Panc1 (cell line): ENCODE measurements around the gene SETD3. TPM values are rescaled to one million over a fixed set of nuclear protein-coding genes. Genes with fewer than 3 reads are reported as not detected.

Source experiments
- ATAC-seq: fragments of 200-7000 bp; cut with Tn5 transposase; 2 replicates; pipeline ENCODE4 v1.9.1; 2020; ENCODE audit warnings: mild to moderate bottlenecking, moderate library complexity
- BruUV-seq: library from RNA; stranded (reverse); fragments of 400-500 nt; replicated peaks from 2 replicates; lab custom pipeline; 2021; lab: Mats Ljungman, UMichigan
- CTCF ChIA-PET: fragments of 300-600 bp; sonication (Branson Sonifier 250); formaldehyde crosslinking; loops from one replicate; lab custom pipeline; 2022; ENCODE audit warnings: antibody characterized with exemption; lab: Charles Lee
- POLR2A ChIA-PET: fragments of 300-600 bp; sonication (Branson Sonifier 250); formaldehyde crosslinking; loops from one replicate; lab custom pipeline; 2022; ENCODE audit warnings: antibody characterized with exemption; lab: Charles Lee
- DNase-seq: peaks from one replicate; pipeline ENCODE4 v3.0.0-alpha.2; 2010; ENCODE audit warnings: low read depth, low spot score
- H3K27ac ChIP-seq: 2 replicates; pipeline ENCODE4 v1.5.1; 2011; ENCODE audit warnings: mild to moderate bottlenecking, low read length, inconsistent platforms
- H3K27me3 ChIP-seq: fragments of 200-500 bp; sonication (Bioruptor generic); 2 replicates; pipeline ENCODE4 v1.6.0; 2014; ENCODE audit warnings: low read length, inconsistent platforms; ENCODE audit not compliant: control insufficient read depth, insufficient read depth
- H3K36me3 ChIP-seq: fragments of 200-500 bp; sonication (Bioruptor generic); 2 replicates; pipeline ENCODE4 v1.5.1; 2014; ENCODE audit warnings: inconsistent platforms, mild to moderate bottlenecking, low read length, moderate library complexity; ENCODE audit not compliant: control insufficient read depth, insufficient read depth
- H3K4me1 ChIP-seq: 2 replicates; pipeline ENCODE4 v1.5.1; 2011; ENCODE audit warnings: inconsistent platforms, mild to moderate bottlenecking, low read length, moderate library complexity; ENCODE audit not compliant: control insufficient read depth, insufficient read depth
- H3K4me3 ChIP-seq, 2 experiments: 2 replicates each; pipeline ENCODE4 v1.5.1; 2011 to 2012; ENCODE audit warnings: low read depth in 2 of 2, low read length in 2 of 2, mild to moderate bottlenecking in 2 of 2, inconsistent platforms in 1 of 2, moderate library complexity in 1 of 2
- H3K9me3 ChIP-seq: fragments of 200-500 bp; sonication (Bioruptor generic); 2 replicates; pipeline ENCODE4 v1.5.1; 2014; ENCODE audit warnings: low read depth, mild to moderate bottlenecking, inconsistent platforms, low read length, moderate library complexity; ENCODE audit not compliant: control insufficient read depth, insufficient read depth
- POLR2AphosphoS5 ChIP-seq: IDR thresholded peaks from 2 replicates; pipeline ENCODE4 v1.6.1; 2012; ENCODE audit warnings: mild to moderate bottlenecking, low read depth, low read length, moderate library complexity
- SIN3A ChIP-seq: IDR thresholded peaks from 2 replicates; pipeline ENCODE4 v1.6.1; 2012; ENCODE audit warnings: low read depth, mild to moderate bottlenecking, low read length, moderate library complexity, borderline replicate concordance; ENCODE audit not compliant: insufficient read depth
- TCF7L2 ChIP-seq: IDR thresholded peaks from 2 replicates; pipeline ENCODE4 v1.6.1; 2011; ENCODE audit warnings: mild to moderate bottlenecking, low read depth, low read length, inconsistent platforms
- in situ Hi-C: cut with HindIII; loops from 2 replicates; pipeline ENCODE4 v1.10.0; 2016; ENCODE audit warnings: low sequenced_read_pairs, low pct_unique_long_range_greater_than_20kb
- intact Hi-C: fragments of 100-400 bp; cut with micrococcal nuclease; formaldehyde crosslinking; loops from one replicate; pipeline ENCODE4 v1.10.0; 2022; ENCODE audit not compliant: unreplicated experiment
- total RNA-seq: library from RNA; stranded (reverse); gene quantifications from one replicate; pipeline ENCODE4 v1.2.1, GENCODE V29; 2021; ENCODE audit not compliant: unreplicated experiment
- TF ChIP-seq, protein P1 (sequence below), 2 experiments: IDR thresholded peaks; 2 replicates each; pipeline ENCODE4 v1.6.1; 2011 to 2012; ENCODE audit warnings: low read depth in 2 of 2, control low read depth in 1 of 2, low read length in 1 of 2, mild to moderate bottlenecking in 1 of 2, moderate library complexity in 1 of 2; ENCODE audit not compliant: insufficient read depth in 1 of 2
- TF ChIP-seq, protein P2 (sequence below): fragments of 450-650 bp; IDR thresholded peaks from 2 replicates; pipeline ENCODE4 v1.5.1; 2017; ENCODE audit warnings: mild to moderate bottlenecking

Gene SETD3
- total RNA-seq, 1 experiment from 2014 or later, result 51.1 TPM

DNA sequence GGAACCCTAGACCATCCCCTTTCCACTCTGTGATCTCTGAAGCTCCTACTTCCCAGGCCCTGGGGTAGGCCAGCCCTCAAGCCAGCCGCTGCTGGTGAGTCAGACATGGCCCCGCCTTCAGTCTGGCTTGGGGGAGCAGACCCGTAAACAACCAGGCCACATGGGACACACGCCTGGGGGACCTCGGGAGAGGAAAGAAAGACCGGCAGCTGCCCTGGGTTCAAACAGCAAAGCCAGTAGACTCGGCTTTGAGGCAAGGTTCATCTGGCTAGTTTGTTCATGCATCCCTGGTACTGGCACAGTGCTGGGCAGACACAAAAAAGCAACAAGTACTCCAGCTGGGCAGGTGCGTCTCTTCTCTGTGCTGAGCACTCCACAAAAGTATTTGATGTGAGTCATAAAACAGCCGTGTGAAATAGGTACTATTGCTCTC lies 101.9 kb downstream of the SETD3 start:
- ATAC-seq (no peak), DNase-seq (no peak)
- no peaks in the 10 kb centered on the region for H3K36me3 ChIP-seq
- BruUV-seq, result no TSS peak
- intact Hi-C loops (no loop called here), in situ Hi-C loops (no loop called here)
- no peak overlapping the region for H3K4me3 ChIP-seq
- TF ChIP-seq SIN3A (no peak), TCF7L2 (no peak)
- POLR2A ChIA-PET, result no interaction called here
- no peaks in the 10 kb centered on the region for H3K27me3 ChIP-seq
- CTCF ChIA-PET, result no interaction called here
- no peak overlapping the region for H3K27ac ChIP-seq
- H3K9me3 ChIP-seq, result no peaks in the 10 kb centered on the region
- no peaks in the 10 kb centered on the region for H3K4me1 ChIP-seq

DNA sequence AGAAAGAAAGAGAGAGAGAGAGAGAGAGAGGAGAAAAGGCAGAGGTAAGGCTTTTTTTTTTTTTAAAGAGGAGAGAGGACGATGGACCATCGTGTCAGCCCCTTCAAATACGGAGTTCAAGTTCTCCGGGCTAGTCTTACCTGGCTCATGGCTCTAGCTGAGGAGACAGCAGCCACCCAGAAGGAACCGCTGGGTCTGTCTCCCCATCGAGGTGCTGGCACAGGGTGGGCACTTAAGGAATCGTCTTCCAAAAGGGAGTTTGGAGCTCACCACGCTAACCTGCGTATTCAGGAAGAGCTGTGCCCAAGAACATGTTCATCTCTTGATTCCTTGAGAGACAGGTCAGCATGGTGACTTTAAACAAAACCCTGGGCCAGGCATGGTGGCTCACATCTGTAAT lies 102.7 kb downstream of the SETD3 start:
- ChIA-PET POLR2A (no interaction called here), CTCF (no interaction called here)
- Histone ChIP-seq H3K36me3 (no peaks in the 10 kb centered on the region), H3K27ac (no peak overlapping the region), H3K4me3 (no peak overlapping the region), H3K9me3 (no peaks in the 10 kb centered on the region), H3K4me1 (no peaks in the 10 kb centered on the region), H3K27me3 (no peaks in the 10 kb centered on the region)
- no TSS peak for BruUV-seq
- TF ChIP-seq, protein P1, sequence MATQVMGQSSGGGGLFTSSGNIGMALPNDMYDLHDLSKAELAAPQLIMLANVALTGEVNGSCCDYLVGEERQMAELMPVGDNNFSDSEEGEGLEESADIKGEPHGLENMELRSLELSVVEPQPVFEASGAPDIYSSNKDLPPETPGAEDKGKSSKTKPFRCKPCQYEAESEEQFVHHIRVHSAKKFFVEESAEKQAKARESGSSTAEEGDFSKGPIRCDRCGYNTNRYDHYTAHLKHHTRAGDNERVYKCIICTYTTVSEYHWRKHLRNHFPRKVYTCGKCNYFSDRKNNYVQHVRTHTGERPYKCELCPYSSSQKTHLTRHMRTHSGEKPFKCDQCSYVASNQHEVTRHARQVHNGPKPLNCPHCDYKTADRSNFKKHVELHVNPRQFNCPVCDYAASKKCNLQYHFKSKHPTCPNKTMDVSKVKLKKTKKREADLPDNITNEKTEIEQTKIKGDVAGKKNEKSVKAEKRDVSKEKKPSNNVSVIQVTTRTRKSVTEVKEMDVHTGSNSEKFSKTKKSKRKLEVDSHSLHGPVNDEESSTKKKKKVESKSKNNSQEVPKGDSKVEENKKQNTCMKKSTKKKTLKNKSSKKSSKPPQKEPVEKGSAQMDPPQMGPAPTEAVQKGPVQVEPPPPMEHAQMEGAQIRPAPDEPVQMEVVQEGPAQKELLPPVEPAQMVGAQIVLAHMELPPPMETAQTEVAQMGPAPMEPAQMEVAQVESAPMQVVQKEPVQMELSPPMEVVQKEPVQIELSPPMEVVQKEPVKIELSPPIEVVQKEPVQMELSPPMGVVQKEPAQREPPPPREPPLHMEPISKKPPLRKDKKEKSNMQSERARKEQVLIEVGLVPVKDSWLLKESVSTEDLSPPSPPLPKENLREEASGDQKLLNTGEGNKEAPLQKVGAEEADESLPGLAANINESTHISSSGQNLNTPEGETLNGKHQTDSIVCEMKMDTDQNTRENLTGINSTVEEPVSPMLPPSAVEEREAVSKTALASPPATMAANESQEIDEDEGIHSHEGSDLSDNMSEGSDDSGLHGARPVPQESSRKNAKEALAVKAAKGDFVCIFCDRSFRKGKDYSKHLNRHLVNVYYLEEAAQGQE (IDR thresholded peaks at IDR 0.05; ENCODE audit: insufficient read depth in 1 of 2, low read depth in 2 of 2, low read length in 1 of 2), result no peak
- TF ChIP-seq, protein P2, sequence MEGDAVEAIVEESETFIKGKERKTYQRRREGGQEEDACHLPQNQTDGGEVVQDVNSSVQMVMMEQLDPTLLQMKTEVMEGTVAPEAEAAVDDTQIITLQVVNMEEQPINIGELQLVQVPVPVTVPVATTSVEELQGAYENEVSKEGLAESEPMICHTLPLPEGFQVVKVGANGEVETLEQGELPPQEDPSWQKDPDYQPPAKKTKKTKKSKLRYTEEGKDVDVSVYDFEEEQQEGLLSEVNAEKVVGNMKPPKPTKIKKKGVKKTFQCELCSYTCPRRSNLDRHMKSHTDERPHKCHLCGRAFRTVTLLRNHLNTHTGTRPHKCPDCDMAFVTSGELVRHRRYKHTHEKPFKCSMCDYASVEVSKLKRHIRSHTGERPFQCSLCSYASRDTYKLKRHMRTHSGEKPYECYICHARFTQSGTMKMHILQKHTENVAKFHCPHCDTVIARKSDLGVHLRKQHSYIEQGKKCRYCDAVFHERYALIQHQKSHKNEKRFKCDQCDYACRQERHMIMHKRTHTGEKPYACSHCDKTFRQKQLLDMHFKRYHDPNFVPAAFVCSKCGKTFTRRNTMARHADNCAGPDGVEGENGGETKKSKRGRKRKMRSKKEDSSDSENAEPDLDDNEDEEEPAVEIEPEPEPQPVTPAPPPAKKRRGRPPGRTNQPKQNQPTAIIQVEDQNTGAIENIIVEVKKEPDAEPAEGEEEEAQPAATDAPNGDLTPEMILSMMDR, result no peak
- TF ChIP-seq TCF7L2 (no peak), POLR2AphosphoS5 (no peak), SIN3A (no peak)
- intact Hi-C loops (no loop called here), in situ Hi-C loops (no loop called here)
- no peak for DNase-seq
- ATAC-seq, result no peak

DNA sequence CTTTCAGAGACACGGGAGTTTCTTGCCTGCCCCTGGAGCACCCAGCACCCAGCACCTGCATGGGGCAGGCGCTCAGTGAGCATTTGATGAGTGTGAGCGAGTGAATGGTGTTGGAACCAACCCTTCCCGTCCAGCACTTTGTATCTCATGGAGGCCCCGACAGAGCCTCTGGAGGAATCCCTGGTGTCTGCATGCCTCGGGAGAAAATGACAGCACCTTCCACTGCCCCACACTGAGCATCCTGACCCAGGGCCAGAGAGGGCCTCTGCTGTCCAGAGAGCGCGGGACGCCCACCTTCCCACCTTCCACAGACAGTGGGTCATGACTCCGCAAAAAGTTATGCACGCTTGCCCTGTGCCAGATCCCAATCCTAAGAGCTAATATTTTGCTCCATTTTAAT lies 105.7 kb downstream of the SETD3 start:
- Histone ChIP-seq H3K27ac (no peak overlapping the region), H3K36me3 (no peaks in the 10 kb centered on the region), H3K9me3 (no peaks in the 10 kb centered on the region), H3K27me3 (no peaks in the 10 kb centered on the region), H3K4me1 (no peaks in the 10 kb centered on the region), H3K4me3 (no peak overlapping the region)
- TF ChIP-seq, protein P2, result no peak
- TF ChIP-seq TCF7L2 (no peak), SIN3A (no peak), POLR2AphosphoS5 (no peak)
- TF ChIP-seq, protein P1 (IDR thresholded peaks at IDR 0.05; ENCODE audit: insufficient read depth in 1 of 2, low read depth in 2 of 2, low read length in 1 of 2), result no peak
- ChIA-PET POLR2A (interaction anchor here (0.7 kb wide), 1 partner anchor 150 kb away, joined by 3 read pairs; no protein-coding TSS in a partner anchor), CTCF (no interaction called here)
- in situ Hi-C loops (no loop called here), intact Hi-C loops (no loop called here)
- DNase-seq (no peak), ATAC-seq (no peak)
- BruUV-seq, result no TSS peak
